Measurements from ENCODE around the gene RMND1.
A peak's percentile ranks its signal among the peaks of the same experiment; 100 is the strongest.

- no peak for TF ChIP-seq CTCF (IDR thresholded peaks at IDR 0.05)
- TF ChIP-seq FOSB (CRISPR knock-in tag; IDR thresholded peaks at IDR 0.05), result no peak
- no peak for TF ChIP-seq POLR2A (IDR thresholded peaks at IDR 0.05; ENCODE audit: low read length)
- TF ChIP-seq BHLHE40 (IDR thresholded peaks at IDR 0.05; ENCODE audit: low read depth, low read length), result no peak
- no peak for TF ChIP-seq EP300 (IDR thresholded peaks at IDR 0.05)
- TF ChIP-seq RAD21 (conservative IDR thresholded peaks at IDR 0.05 in 1 of 2, IDR thresholded peaks at IDR 0.05 in 1 of 2), result 0 out of 5 replicates have a peak, but pooled peaks of 1 of the 2 experiments have one; percentile 10
- no peak for TF ChIP-seq USF2 (IDR thresholded peaks at IDR 0.05)
- no peak for TF ChIP-seq PBX3 (IDR thresholded peaks at IDR 0.05)
- TF ChIP-seq MAX (IDR thresholded peaks at IDR 0.05), result no peak
- no peak for TF ChIP-seq SREBF2 (IDR thresholded peaks at IDR 0.05)
- no peak for TF ChIP-seq JUNB (IDR thresholded peaks at IDR 0.05)
- no peak for TF ChIP-seq HMGXB4 (CRISPR knock-in tag; IDR thresholded peaks at IDR 0.05; ENCODE audit: borderline replicate concordance)
These were observed 21.0 kb downstream of the RMND1 start for GRCh38 chr6:151430886-151431285.
